GM19455 (cell line): ENCODE data around the gene CLSTN1.

Experiments used
- ATAC-seq: cut with Tn5 transposase; IDR thresholded peaks from one replicate; pipeline ENCODE4 v1.9.1; 2021; ENCODE audit not compliant: unreplicated experiment

The CLSTN1 gene

GRCh38 chr1:9852004-9852403, 28.2 kb upstream of the CLSTN1 start:
- no peak for ATAC-seq

- no peak for ATAC-seq
Observed at GRCh38 chr1:9850442-9851162, 26.8 kb upstream of the CLSTN1 start.

GRCh38 chr1:9849691-9850441, 26.1 kb upstream of the CLSTN1 start:
- ATAC-seq = no peak

GRCh38 chr1:9848022-9848421, 24.3 kb upstream of the CLSTN1 start:
- ATAC-seq = no peak

- ATAC-seq = no peak
Observed at GRCh38 chr1:9847269-9847668, 23.5 kb upstream of the CLSTN1 start.

- ATAC-seq = no peak
Observed at GRCh38 chr1:9846611-9847171, 22.9 kb upstream of the CLSTN1 start.

GRCh38 chr1:9845914-9846313, 22.1 kb upstream of the CLSTN1 start:
- ATAC-seq = no peak

- ATAC-seq = no peak
Observed at GRCh38 chr1:9844756-9845155, 21.0 kb upstream of the CLSTN1 start.

GRCh38 chr1:9844106-9844505, 20.3 kb upstream of the CLSTN1 start:
- ATAC-seq = no peak

GRCh38 chr1:9843576-9843945, 19.8 kb upstream of the CLSTN1 start:
- ATAC-seq = no peak

GRCh38 chr1:9842781-9843575, 19.2 kb upstream of the CLSTN1 start:
- ATAC-seq = no peak

GRCh38 chr1:9842073-9842711, 18.4 kb upstream of the CLSTN1 start:
- no peak for ATAC-seq

GRCh38 chr1:9841460-9841859, 17.7 kb upstream of the CLSTN1 start:
- no peak for ATAC-seq

GRCh38 chr1:9840176-9840575, 16.4 kb upstream of the CLSTN1 start:
- no peak for ATAC-seq

GRCh38 chr1:9838946-9839345, 15.2 kb upstream of the CLSTN1 start:
- no peak for ATAC-seq

- no peak for ATAC-seq
Observed at GRCh38 chr1:9836632-9836960, 12.8 kb upstream of the CLSTN1 start.

GRCh38 chr1:9835758-9836631, 12.2 kb upstream of the CLSTN1 start:
- no peak for ATAC-seq

GRCh38 chr1:9835404-9835757, 11.6 kb upstream of the CLSTN1 start:
- ATAC-seq = no peak

- ATAC-seq = no peak
Observed at GRCh38 chr1:9833632-9834031, 9.9 kb upstream of the CLSTN1 start.

- no peak for ATAC-seq
Observed at GRCh38 chr1:9827558-9828185, 3.9 kb upstream of the CLSTN1 start.
